HCT116 (cell line): Measurements from ENCODE around the gene LRRC34. TPM values are rescaled to one million over a fixed set of nuclear protein-coding genes. Genes with fewer than 3 reads are reported as not detected.

Source experiments
- ATAC-seq: fragments of 200-7000 bp; cut with Tn5 transposase; 2 replicates; pipeline ENCODE4 v1.9.1; 2020; ENCODE audit warnings: mild to moderate bottlenecking, moderate library complexity
- BruUV-seq: library from RNA; stranded (reverse); fragments of 400-500 nt; replicated peaks from 2 replicates; lab custom pipeline; 2021; lab: Mats Ljungman, UMichigan
- CTCF ChIA-PET: fragments of 300-600 bp; sonication (Branson Sonifier 250); formaldehyde crosslinking; loops from one replicate; lab custom pipeline; 2021; ENCODE audit warnings: antibody characterized with exemption; lab: Charles Lee
- POLR2A ChIA-PET: fragments of 300-600, 350-600 bp; sonication (Branson Sonifier 250); formaldehyde crosslinking; loops from one replicate; lab custom pipeline; 2021; ENCODE audit warnings: antibody characterized with exemption; lab: Charles Lee
- RAD21 ChIA-PET, 2 experiments: fragments of 300-600 bp; sonication (Branson Sonifier 250); formaldehyde crosslinking; loops; one replicate each; lab custom pipeline; 2023; ENCODE audit warnings: low total read pairs in 2 of 2; ENCODE audit not compliant: uncharacterized antibody in 2 of 2, unreplicated experiment in 2 of 2, low non-redundant PET in 1 of 2; lab: Charles Lee
- DNase-seq: peaks from one replicate; pipeline ENCODE4 v3.0.0-alpha.2; 2010; ENCODE audit warnings: low read depth, low spot score
- H2AFZ ChIP-seq: fragments of 200-600 bp; shearing (Covaris generic), sonication (generic); 2 replicates; pipeline ENCODE4 v1.6.1; 2017; ENCODE audit warnings: low read depth, mixed run types, mixed read lengths, antibody characterized with exemption, low read length; ENCODE audit not compliant: poor library complexity, severe bottlenecking
- H3K27ac ChIP-seq: 2 replicates; pipeline ENCODE4 v1.5.1; 2012; ENCODE audit warnings: low read depth, low read length
- H3K27me3 ChIP-seq: fragments of 200-600 bp; sonication (generic); 2 replicates; pipeline ENCODE4 v1.6.1; 2016; ENCODE audit warnings: mixed run types, low read length, mixed read lengths; ENCODE audit not compliant: insufficient read depth
- H3K36me3 ChIP-seq, 2 experiments: fragments of 200-500 bp in 1 of 2; fragments of 200-600 bp in 1 of 2; sonication (Bioruptor generic) in 1 of 2; sonication (generic) in 1 of 2; 2 replicates each; pipeline versions ENCODE4 v1.5.1 to v1.6.1; 2014 to 2016; ENCODE audit warnings: low read length in 2 of 2, inconsistent platforms in 1 of 2, mixed read lengths in 1 of 2, mixed run types in 1 of 2; ENCODE audit not compliant: insufficient read depth in 2 of 2, control insufficient read depth in 1 of 2
- H3K4me1 ChIP-seq, 2 experiments: fragments of 200-600 bp in 1 of 2; sonication (generic) in 1 of 2; 2 replicates each; pipeline versions ENCODE4 v1.5.1 to v1.6.1; 2012 to 2017; ENCODE audit warnings: low read length in 2 of 2, inconsistent platforms in 1 of 2, mild to moderate bottlenecking in 1 of 2, mixed read lengths in 1 of 2, mixed run types in 1 of 2, moderate library complexity in 1 of 2; ENCODE audit not compliant: insufficient read depth in 2 of 2, control insufficient read depth in 1 of 2
- H3K4me2 ChIP-seq: fragments of 200-600 bp; sonication (generic); 2 replicates; pipeline ENCODE4 v1.6.1; 2017; ENCODE audit warnings: mixed run types, low read length, mixed read lengths
- H3K4me3 ChIP-seq, 2 experiments: fragments of 200-600 bp in 1 of 2; sonication (generic) in 1 of 2; replicated peaks in 1 of 2; 2 replicates each; pipeline ENCODE4 v1.5.1; 2011 to 2016; ENCODE audit warnings: low read length in 2 of 2, control low read depth in 1 of 2, low read depth in 1 of 2, mild to moderate bottlenecking in 1 of 2, mixed read lengths in 1 of 2, mixed run types in 1 of 2
- H3K79me2 ChIP-seq: fragments of 200-600 bp; sonication (generic); 2 replicates; pipeline ENCODE4 v1.6.1; 2017; ENCODE audit warnings: mild to moderate bottlenecking, mixed run types, low read length, moderate library complexity, mixed read lengths; ENCODE audit not compliant: insufficient read depth
- H3K9ac ChIP-seq: fragments of 200-600 bp; sonication (generic); 2 replicates; pipeline ENCODE4 v1.6.1; 2016; ENCODE audit warnings: low read length, mixed read lengths
- H3K9me2 ChIP-seq: fragments of 200-600 bp; sonication (generic), shearing (Covaris generic); 2 replicates; pipeline ENCODE4 v1.6.1; 2017; ENCODE audit warnings: mixed run types, mild to moderate bottlenecking, moderate library complexity; ENCODE audit not compliant: insufficient read depth
- H3K9me3 ChIP-seq, 2 experiments: fragments of 200-500 bp in 1 of 2; fragments of 200-600 bp in 1 of 2; sonication (Bioruptor generic) in 1 of 2; sonication (generic) in 1 of 2; 2 replicates each; pipeline ENCODE4 v1.6.1; 2014 to 2017; ENCODE audit warnings: low read length in 2 of 2, mixed read lengths in 2 of 2, inconsistent platforms in 1 of 2, low read depth in 1 of 2, mild to moderate bottlenecking in 1 of 2, mixed run types in 1 of 2, moderate library complexity in 1 of 2; ENCODE audit not compliant: control insufficient read depth in 1 of 2, insufficient read depth in 1 of 2
- H4K20me1 ChIP-seq: fragments of 200-600 bp; sonication (generic), shearing (Covaris generic); 2 replicates; pipeline ENCODE4 v1.6.1; 2017; ENCODE audit warnings: mixed run types, mild to moderate bottlenecking, moderate library complexity; ENCODE audit not compliant: insufficient read depth
- ELF1 ChIP-seq: IDR thresholded peaks from 2 replicates; pipeline ENCODE4 v1.6.1; 2012; ENCODE audit warnings: low read depth, borderline replicate concordance
- EZH2 ChIP-seq: fragments of 200-600 bp; sonication (generic); IDR thresholded peaks from 2 replicates; pipeline ENCODE4 v1.6.1; 2017; ENCODE audit warnings: antibody characterized with exemption, mixed run types
- JUND ChIP-seq: IDR thresholded peaks from 2 replicates; pipeline ENCODE4 v1.6.1; 2012
- POLR2AphosphoS5 ChIP-seq: IDR thresholded peaks from 2 replicates; pipeline ENCODE4 v1.6.1; 2011; ENCODE audit warnings: mild to moderate bottlenecking, low read depth, low read length, moderate library complexity
- SIN3A ChIP-seq: IDR thresholded peaks from 2 replicates; pipeline ENCODE4 v1.6.1; 2012; ENCODE audit warnings: low read depth
- SP1 ChIP-seq: IDR thresholded peaks from 2 replicates; pipeline ENCODE4 v1.6.1; 2012; ENCODE audit warnings: low read depth
- TCF7L2 ChIP-seq: IDR thresholded peaks from 2 replicates; pipeline ENCODE4 v1.7.0; 2011; ENCODE audit warnings: borderline replicate concordance, inconsistent platforms; ENCODE audit not compliant: insufficient read depth, insufficient read length; ENCODE audit errors: extremely low read depth
- YY1 ChIP-seq: IDR thresholded peaks from 2 replicates; pipeline ENCODE4 v1.6.1; 2011; ENCODE audit warnings: low read length, low read depth, moderate library complexity, mild to moderate bottlenecking; ENCODE audit not compliant: insufficient replicate concordance; ENCODE audit errors: extremely low read depth
- ZBTB33 ChIP-seq: IDR thresholded peaks from 2 replicates; pipeline ENCODE4 v1.6.1; 2011; ENCODE audit warnings: mild to moderate bottlenecking, low read length, moderate library complexity; ENCODE audit not compliant: insufficient replicate concordance; ENCODE audit errors: extremely low read depth
- ZFX ChIP-seq: fragments of 450-650 bp; IDR thresholded peaks from 2 replicates; pipeline ENCODE4 v1.6.1; 2017
- intact Hi-C: fragments of 100-400 bp; cut with micrococcal nuclease; formaldehyde crosslinking; loops from 2 replicates; pipeline ENCODE4 v1.10.0; 2022
- total RNA-seq: library from RNA; stranded (reverse); gene quantifications from one replicate; pipeline ENCODE4 v1.2.1, GENCODE V29; 2021; ENCODE audit not compliant: unreplicated experiment

LRRC34 gene
- total RNA-seq, 1 experiment from 2014 or later: not detected

- Histone ChIP-seq H3K4me2 (no peak overlapping the region), H3K27ac (no peak overlapping the region), H4K20me1 (no peaks in the 10 kb centered on the region), H3K9me3 (no peaks in the 10 kb centered on the region), H3K79me2 (no peaks in the 10 kb centered on the region), H3K4me3 (no peak overlapping the region), H3K36me3 (no peaks in the 10 kb centered on the region), H3K9me2 (no peaks in the 10 kb centered on the region), H3K27me3 (no peaks in the 10 kb centered on the region), H3K9ac (no peak overlapping the region), H3K4me1 (no peaks in the 10 kb centered on the region)
- ATAC-seq (no peak), DNase-seq (no peak)
- RAD21 ChIA-PET: no interaction called here
- CTCF ChIA-PET: no interaction called here
- BruUV-seq: no TSS peak
- POLR2A ChIA-PET: no interaction called here
- intact Hi-C loops: no loop called here
- no peak for TF ChIP-seq EZH2
- no peak for TF ChIP-seq TCF7L2
- TF ChIP-seq JUND: no peak
- no peak for TF ChIP-seq ZFX
- no peak for TF ChIP-seq YY1
- TF ChIP-seq POLR2AphosphoS5: no peak
- no peak for TF ChIP-seq ELF1
- TF ChIP-seq ZBTB33: no peak
- TF ChIP-seq SIN3A: no peak
- no peak for TF ChIP-seq SP1
- TF ChIP-seq, all 23 proteins: peak for 0
- no peak overlapping the region for H2AFZ ChIP-seq
Measured at GRCh38 chr3:169809230-169809795, 3.4 kb downstream of the LRRC34 start.
